Neural crest cell (in vitro differentiated cells): ENCODE results near the gene ZNF780A. TPM values are rescaled to one million over a fixed set of nuclear protein-coding genes. Genes with fewer than 3 reads are reported as not detected.

Experiments
- DNase-seq: peaks from one replicate; pipeline ENCODE4 v3.0.0; 2021; ENCODE audit warnings: low read depth, mixed read lengths, low spot score
- H3K27ac Mint-ChIP-seq: one replicate; pipeline ENCODE4 v1.8.0; 2021; ENCODE audit warnings: mild to moderate bottlenecking, mixed read lengths; ENCODE audit not compliant: unreplicated experiment
- H3K27me3 Mint-ChIP-seq: 2 replicates; pipeline ENCODE4 v1.8.0; 2021; ENCODE audit warnings: low read depth, mild to moderate bottlenecking, mixed read lengths
- H3K36me3 Mint-ChIP-seq: 2 replicates; pipeline ENCODE4 v1.8.0; 2021; ENCODE audit warnings: low read depth, mild to moderate bottlenecking, mixed read lengths
- H3K4me1 Mint-ChIP-seq: 2 replicates; pipeline ENCODE4 v1.8.0; 2021; ENCODE audit warnings: mixed read lengths
- H3K4me3 Mint-ChIP-seq: one replicate; pipeline ENCODE4 v1.8.0; 2021; ENCODE audit warnings: mild to moderate bottlenecking, mixed read lengths
- H3K9me3 Mint-ChIP-seq: 2 replicates; pipeline ENCODE4 v1.8.0; 2021; ENCODE audit warnings: mixed read lengths
- total RNA-seq: library from RNA; stranded (reverse); gene quantifications from 2 replicates; pipeline ENCODE4 v1.2.1, GENCODE V29; 2021
- TF ChIP-seq, protein P1 (sequence below): fragments of 200-600 bp; sonication (generic); conservative IDR thresholded peaks from 2 replicates; pipeline ENCODE4 v1.5.0; 2021; ENCODE audit warnings: antibody characterized with exemption, mild to moderate bottlenecking

The ZNF780A gene
- total RNA-seq, 1 donor from 2014 or later, result 24.3 TPM

GRCh38 chr19:40091205-40092129 lies 724 bp upstream of the ZNF780A start:
- peaks cover 17% of the 10 kb centered on the region for H3K9me3 Mint-ChIP-seq
- no peak for DNase-seq
- peaks cover 24% of the 10 kb centered on the region for H3K27me3 Mint-ChIP-seq
- peaks cover 32% of the 10 kb centered on the region for H3K4me1 Mint-ChIP-seq
- peak overlapping the region; percentile 99 for H3K4me3 Mint-ChIP-seq
- H3K36me3 Mint-ChIP-seq, result peaks cover 19% of the 10 kb centered on the region
- H3K27ac Mint-ChIP-seq, result peak overlapping the region; percentile 100
- TF ChIP-seq, protein P1, sequence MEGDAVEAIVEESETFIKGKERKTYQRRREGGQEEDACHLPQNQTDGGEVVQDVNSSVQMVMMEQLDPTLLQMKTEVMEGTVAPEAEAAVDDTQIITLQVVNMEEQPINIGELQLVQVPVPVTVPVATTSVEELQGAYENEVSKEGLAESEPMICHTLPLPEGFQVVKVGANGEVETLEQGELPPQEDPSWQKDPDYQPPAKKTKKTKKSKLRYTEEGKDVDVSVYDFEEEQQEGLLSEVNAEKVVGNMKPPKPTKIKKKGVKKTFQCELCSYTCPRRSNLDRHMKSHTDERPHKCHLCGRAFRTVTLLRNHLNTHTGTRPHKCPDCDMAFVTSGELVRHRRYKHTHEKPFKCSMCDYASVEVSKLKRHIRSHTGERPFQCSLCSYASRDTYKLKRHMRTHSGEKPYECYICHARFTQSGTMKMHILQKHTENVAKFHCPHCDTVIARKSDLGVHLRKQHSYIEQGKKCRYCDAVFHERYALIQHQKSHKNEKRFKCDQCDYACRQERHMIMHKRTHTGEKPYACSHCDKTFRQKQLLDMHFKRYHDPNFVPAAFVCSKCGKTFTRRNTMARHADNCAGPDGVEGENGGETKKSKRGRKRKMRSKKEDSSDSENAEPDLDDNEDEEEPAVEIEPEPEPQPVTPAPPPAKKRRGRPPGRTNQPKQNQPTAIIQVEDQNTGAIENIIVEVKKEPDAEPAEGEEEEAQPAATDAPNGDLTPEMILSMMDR, result no peak

GRCh38 chr19:40089462-40089861 lies 1.3 kb downstream of the ZNF780A start:
- Mint-ChIP-seq H3K4me3 (peak overlapping the region; percentile 99), H3K27me3 (peaks cover 11% of the 10 kb centered on the region), H3K27ac (no peak overlapping the region)

DNA sequence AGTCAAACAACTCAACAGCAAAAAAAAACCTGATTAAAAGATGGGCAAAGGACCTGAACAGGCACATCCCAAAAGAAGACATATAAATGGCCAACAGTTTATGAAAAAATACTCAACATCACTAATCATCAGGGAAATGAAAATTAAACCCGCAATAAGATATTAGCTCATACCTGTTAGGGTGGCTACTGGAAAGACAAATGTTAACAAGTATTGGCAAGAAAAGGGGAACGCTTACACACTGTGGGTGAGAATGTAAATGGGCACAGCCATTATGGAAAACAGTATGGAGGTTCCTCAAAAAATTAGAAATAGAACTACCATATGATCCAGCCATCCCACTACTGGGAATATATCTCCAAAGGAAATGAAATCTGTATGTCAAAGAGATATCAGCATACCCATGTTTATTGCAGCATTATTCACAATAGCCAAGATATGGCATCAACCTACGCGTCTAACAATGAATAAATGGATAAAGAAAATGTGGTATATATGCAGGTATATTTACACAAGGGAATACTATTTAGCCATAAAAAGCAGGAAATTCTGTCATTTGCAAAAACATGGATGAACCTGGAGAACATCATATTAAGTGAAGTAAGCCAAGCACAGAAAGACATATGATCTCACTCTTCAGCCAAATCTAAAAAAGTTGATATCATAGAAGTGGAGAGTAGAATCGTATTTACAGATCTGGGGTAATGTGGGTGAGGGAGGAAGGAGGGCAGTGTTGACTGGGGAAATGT lies 2.3 kb downstream of the ZNF780A start:
- peak overlapping the region; percentile 99 for H3K4me3 Mint-ChIP-seq
- H3K4me1 Mint-ChIP-seq, result peaks cover 32% of the 10 kb centered on the region
- no peak overlapping the region for H3K27ac Mint-ChIP-seq
- H3K9me3 Mint-ChIP-seq, result peaks cover 13% of the 10 kb centered on the region
- DNase-seq, result no peak
- TF ChIP-seq, protein P1, result no peak
- peaks cover 8% of the 10 kb centered on the region for H3K27me3 Mint-ChIP-seq
- peaks cover 24% of the 10 kb centered on the region for H3K36me3 Mint-ChIP-seq

More at GRCh38 chr19:40089462-40089861, 1.3 kb downstream of the ZNF780A start:
- no peak for DNase-seq
- Mint-ChIP-seq H3K9me3 (peaks cover 13% of the 10 kb centered on the region), H3K4me1 (peaks cover 32% of the 10 kb centered on the region), H3K36me3 (peaks cover 19% of the 10 kb centered on the region)
- TF ChIP-seq, protein P1, result no peak

GRCh38 chr19:40084948-40085347 lies 5.8 kb downstream of the ZNF780A start:
- Mint-ChIP-seq H3K27ac (peak overlapping the region; percentile 78), H3K9me3 (peaks cover 12% of the 10 kb centered on the region)
- TF ChIP-seq, protein P1, result no peak

GRCh38 chr19:40081411-40081810 lies 9.3 kb downstream of the ZNF780A start:
- TF ChIP-seq, protein P1, result no peak
- H3K36me3 Mint-ChIP-seq, result peaks cover 61% of the 10 kb centered on the region
- DNase-seq, result no peak
- H3K9me3 Mint-ChIP-seq, result peaks cover 32% of the 10 kb centered on the region
- H3K4me1 Mint-ChIP-seq, result no peaks in the 10 kb centered on the region
- H3K4me3 Mint-ChIP-seq, result no peak overlapping the region
- no peak overlapping the region for H3K27ac Mint-ChIP-seq
- no peaks in the 10 kb centered on the region for H3K27me3 Mint-ChIP-seq

More at GRCh38 chr19:40084948-40085347, 5.8 kb downstream of the ZNF780A start:
- H3K36me3 Mint-ChIP-seq, result peaks cover 46% of the 10 kb centered on the region
- H3K4me3 Mint-ChIP-seq, result no peak overlapping the region
- peaks cover 19% of the 10 kb centered on the region for H3K4me1 Mint-ChIP-seq
- no peaks in the 10 kb centered on the region for H3K27me3 Mint-ChIP-seq
- no peak for DNase-seq
